ENCODE measurements around the gene SELENOW.

SELENOW gene

DNA sequence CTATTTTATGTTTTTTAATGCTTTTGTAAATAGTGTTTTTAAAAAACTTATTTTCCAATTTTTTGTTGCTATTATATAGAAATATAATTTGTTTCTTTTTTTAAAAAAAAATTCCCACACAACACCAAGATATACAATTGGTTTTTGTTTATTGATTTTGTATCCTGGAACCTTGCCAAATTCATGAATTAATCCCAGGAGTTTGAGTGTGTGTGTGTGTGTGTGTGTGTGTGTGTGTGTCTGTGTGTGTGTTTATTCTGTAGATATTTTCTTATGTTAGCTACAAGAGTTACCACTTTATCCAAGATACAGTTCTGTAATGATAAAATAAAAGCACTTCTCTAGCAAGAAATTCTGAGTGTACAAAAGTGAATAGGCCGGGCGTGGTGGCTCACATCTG lies 18.3 kb downstream of the SELENOW start:
- no peak overlapping the region for H3K9ac ChIP-seq (ENCODE audit: low read depth, low read length, poor library complexity, severe bottlenecking)
- H3K27me3 ChIP-seq (ENCODE audit: insufficient read depth, low read length, poor library complexity, severe bottlenecking): no peaks in the 10 kb centered on the region
- TF ChIP-seq, protein P1, sequence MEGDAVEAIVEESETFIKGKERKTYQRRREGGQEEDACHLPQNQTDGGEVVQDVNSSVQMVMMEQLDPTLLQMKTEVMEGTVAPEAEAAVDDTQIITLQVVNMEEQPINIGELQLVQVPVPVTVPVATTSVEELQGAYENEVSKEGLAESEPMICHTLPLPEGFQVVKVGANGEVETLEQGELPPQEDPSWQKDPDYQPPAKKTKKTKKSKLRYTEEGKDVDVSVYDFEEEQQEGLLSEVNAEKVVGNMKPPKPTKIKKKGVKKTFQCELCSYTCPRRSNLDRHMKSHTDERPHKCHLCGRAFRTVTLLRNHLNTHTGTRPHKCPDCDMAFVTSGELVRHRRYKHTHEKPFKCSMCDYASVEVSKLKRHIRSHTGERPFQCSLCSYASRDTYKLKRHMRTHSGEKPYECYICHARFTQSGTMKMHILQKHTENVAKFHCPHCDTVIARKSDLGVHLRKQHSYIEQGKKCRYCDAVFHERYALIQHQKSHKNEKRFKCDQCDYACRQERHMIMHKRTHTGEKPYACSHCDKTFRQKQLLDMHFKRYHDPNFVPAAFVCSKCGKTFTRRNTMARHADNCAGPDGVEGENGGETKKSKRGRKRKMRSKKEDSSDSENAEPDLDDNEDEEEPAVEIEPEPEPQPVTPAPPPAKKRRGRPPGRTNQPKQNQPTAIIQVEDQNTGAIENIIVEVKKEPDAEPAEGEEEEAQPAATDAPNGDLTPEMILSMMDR (conservative IDR thresholded peaks at IDR 0.05; ENCODE audit: low read length): no peak
- TF ChIP-seq EZH2phosphoT487 (IDR thresholded peaks at IDR 0.05; ENCODE audit: borderline replicate concordance): no peak
- no peaks in the 10 kb centered on the region for H3K9me2 ChIP-seq (replicated peaks; ENCODE audit: low read depth, low read length)
- no peak overlapping the region for H3K4me2 ChIP-seq (ENCODE audit: low read depth, low read length, poor library complexity, severe bottlenecking)
- no peak overlapping the region for H2AFZ ChIP-seq (ENCODE audit: low read length)
- H3F3A ChIP-seq (ENCODE audit: low read depth): no peaks in the 10 kb centered on the region
- peaks cover 4% of the 10 kb centered on the region; the same call in 1 of the 2 replicates for H3K9me3 ChIP-seq (ENCODE audit: insufficient read depth, low read depth, low read length)
- H4K20me1 ChIP-seq (ENCODE audit: insufficient read depth, low read length, poor library complexity, severe bottlenecking): no peaks in the 10 kb centered on the region
- no peak overlapping the region for H3K4me3 ChIP-seq (ENCODE audit: low read length, poor library complexity, severe bottlenecking)
- no peaks in the 10 kb centered on the region for H3K36me3 ChIP-seq (ENCODE audit: insufficient read depth, low read length)
- no peaks in the 10 kb centered on the region for H3K79me2 ChIP-seq (ENCODE audit: insufficient read depth, low read length)
- H3K4me1 ChIP-seq (ENCODE audit: insufficient read depth, low read length, poor library complexity, severe bottlenecking): no peaks in the 10 kb centered on the region

DNA sequence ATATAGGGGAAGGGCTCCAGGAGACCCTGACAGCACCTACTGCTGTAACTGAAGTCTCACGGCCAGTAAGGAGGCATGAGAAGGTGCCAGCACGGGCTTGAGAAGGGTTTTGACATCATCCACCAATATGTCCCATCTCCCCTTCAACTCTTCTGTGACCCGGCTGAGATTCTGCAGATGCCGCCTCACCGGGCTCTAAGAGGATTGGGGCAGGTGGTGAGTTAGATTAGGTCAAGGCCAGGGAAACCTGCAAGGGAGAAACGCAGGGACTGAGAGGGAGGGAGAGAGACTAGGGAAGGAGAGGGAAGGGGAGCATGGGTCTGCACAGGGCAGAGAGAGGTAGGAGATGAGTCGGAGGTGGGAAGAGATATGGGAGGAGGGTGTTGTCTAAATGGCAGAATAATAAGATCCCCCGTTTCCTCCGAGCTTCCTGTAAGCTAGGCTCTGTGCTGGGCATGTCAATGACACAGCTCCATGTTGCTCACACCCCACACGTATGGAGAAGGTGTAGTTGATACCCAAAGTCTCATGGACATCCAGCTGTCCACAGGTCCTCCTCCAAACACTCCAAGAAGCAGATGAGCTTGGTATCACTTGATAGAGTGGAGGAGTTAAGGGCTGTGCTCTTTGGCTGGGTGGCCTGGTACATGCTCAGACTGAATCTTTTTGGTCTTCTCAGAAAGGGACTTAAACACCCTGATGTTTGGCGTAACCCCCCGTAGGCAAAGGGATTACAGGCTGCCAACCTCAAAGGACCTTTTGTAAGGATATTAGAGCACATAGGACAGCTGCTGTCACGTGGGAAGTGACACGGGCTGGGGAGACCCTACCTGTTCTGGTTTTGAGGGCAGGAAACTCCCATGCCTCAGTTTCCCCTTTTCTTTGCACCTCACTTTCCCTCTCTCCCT lies 19.7 kb downstream of the SELENOW start:
- Histone ChIP-seq H4K20me1 (ENCODE audit: insufficient read depth, low read length, poor library complexity, severe bottlenecking) (no peaks in the 10 kb centered on the region), H3K4me3 (ENCODE audit: low read length, poor library complexity, severe bottlenecking) (no peak overlapping the region), H3K9me2 (replicated peaks; ENCODE audit: low read depth, low read length) (no peaks in the 10 kb centered on the region), H2AFZ (ENCODE audit: low read length) (no peak overlapping the region), H3K9ac (ENCODE audit: low read depth, low read length, poor library complexity, severe bottlenecking) (no peak overlapping the region), H3K9me3 (ENCODE audit: insufficient read depth, low read depth, low read length) (no peaks in the 10 kb centered on the region), H3K4me1 (ENCODE audit: insufficient read depth, low read length, poor library complexity, severe bottlenecking) (no peaks in the 10 kb centered on the region), H3F3A (ENCODE audit: low read depth) (no peaks in the 10 kb centered on the region), H3K4me2 (ENCODE audit: low read depth, low read length, poor library complexity, severe bottlenecking) (no peak overlapping the region), H3K36me3 (ENCODE audit: insufficient read depth, low read length) (no peaks in the 10 kb centered on the region), H3K27me3 (ENCODE audit: insufficient read depth, low read length, poor library complexity, severe bottlenecking) (no peaks in the 10 kb centered on the region), H3K79me2 (ENCODE audit: insufficient read depth, low read length) (no peaks in the 10 kb centered on the region)
- TF ChIP-seq, protein P1 (conservative IDR thresholded peaks at IDR 0.05; ENCODE audit: low read length): no peak
- no peak for TF ChIP-seq EZH2phosphoT487 (IDR thresholded peaks at IDR 0.05; ENCODE audit: borderline replicate concordance)

DNA sequence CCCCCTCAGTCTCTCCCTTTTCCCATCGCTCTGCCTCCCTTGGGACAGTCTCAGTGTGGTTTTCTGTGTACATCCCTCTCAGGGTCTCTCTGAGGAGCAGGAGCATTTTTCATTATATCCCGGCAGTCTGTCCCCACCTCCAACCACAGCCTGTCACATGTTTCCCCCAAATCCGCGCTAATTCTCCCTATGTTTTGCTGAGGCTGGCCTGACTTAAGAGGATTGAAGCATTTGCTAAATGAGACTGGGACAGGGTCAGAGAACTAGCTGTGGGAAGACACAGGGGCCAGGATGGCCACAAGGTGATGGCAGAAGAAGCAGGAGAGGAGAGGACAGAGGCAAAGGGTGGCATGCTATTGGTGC lies 20.4 kb downstream of the SELENOW start:
- Histone ChIP-seq H3K4me1 (ENCODE audit: insufficient read depth, low read length, poor library complexity, severe bottlenecking) (no peaks in the 10 kb centered on the region), H3K9ac (ENCODE audit: low read depth, low read length, poor library complexity, severe bottlenecking) (no peak overlapping the region), H3F3A (ENCODE audit: low read depth) (no peaks in the 10 kb centered on the region), H3K9me2 (replicated peaks; ENCODE audit: low read depth, low read length) (no peaks in the 10 kb centered on the region), H4K20me1 (ENCODE audit: insufficient read depth, low read length, poor library complexity, severe bottlenecking) (no peaks in the 10 kb centered on the region), H3K79me2 (ENCODE audit: insufficient read depth, low read length) (no peaks in the 10 kb centered on the region), H3K9me3 (ENCODE audit: insufficient read depth, low read depth, low read length) (no peaks in the 10 kb centered on the region), H2AFZ (ENCODE audit: low read length) (no peak overlapping the region), H3K4me3 (ENCODE audit: low read length, poor library complexity, severe bottlenecking) (no peak overlapping the region), H3K4me2 (ENCODE audit: low read depth, low read length, poor library complexity, severe bottlenecking) (no peak overlapping the region), H3K27me3 (ENCODE audit: insufficient read depth, low read length, poor library complexity, severe bottlenecking) (no peaks in the 10 kb centered on the region), H3K36me3 (ENCODE audit: insufficient read depth, low read length) (no peaks in the 10 kb centered on the region)
- no peak for TF ChIP-seq EZH2phosphoT487 (IDR thresholded peaks at IDR 0.05; ENCODE audit: borderline replicate concordance)
- TF ChIP-seq, protein P1 (conservative IDR thresholded peaks at IDR 0.05; ENCODE audit: low read length): no peak

Measured in Loucy (cell line).